ENCODE results near the gene PTPRZ1. TPM values are rescaled to one million over a fixed set of nuclear protein-coding genes. Genes with fewer than 3 reads are reported as not detected.

Gene PTPRZ1
- total RNA-seq, 1 donor from 2014 or later = 8.1 TPM

- Histone ChIP-seq H3K9me3 (no peaks in the 10 kb centered on the region), H3K36me3 (no peaks in the 10 kb centered on the region), H3K27me3 (no peaks in the 10 kb centered on the region), H3K4me1 (no peaks in the 10 kb centered on the region), H3K4me3 (no peak overlapping the region), H3K27ac (no peak overlapping the region)
- TF ChIP-seq POLR2A (IDR thresholded peaks at IDR 0.05) (no peak), POLR2AphosphoS5 (IDR thresholded peaks at IDR 0.05; ENCODE audit: insufficient read depth in 1 of 2, low read depth in 1 of 2) (no peak)
- no peak for DNase-seq (ENCODE audit: extremely low spot score in 2 of 2)
- intact Hi-C loops (cut with DNase I) = no loop called here
These were observed 35.1 kb downstream of the PTPRZ1 start for GRCh38 chr7:121908042-121908441.

GRCh38 chr7:121909716-121910345 is 36.9 kb downstream of the PTPRZ1 start:
- intact Hi-C loops (cut with DNase I) = no loop called here
- Histone ChIP-seq H3K9me3 (no peaks in the 10 kb centered on the region), H3K4me1 (no peaks in the 10 kb centered on the region), H3K4me3 (no peak overlapping the region), H3K27me3 (no peaks in the 10 kb centered on the region), H3K27ac (no peak overlapping the region), H3K36me3 (no peaks in the 10 kb centered on the region)
- TF ChIP-seq POLR2AphosphoS5 (IDR thresholded peaks at IDR 0.05; ENCODE audit: insufficient read depth in 1 of 2, low read depth in 1 of 2) (no peak), POLR2A (IDR thresholded peaks at IDR 0.05) (no peak), CTCF (IDR thresholded peaks at IDR 0.05) (no peak)
- no peak for DNase-seq (ENCODE audit: extremely low spot score in 2 of 2)

GRCh38 chr7:121913947-121914675 is 41.1 kb downstream of the PTPRZ1 start:
- H3K4me3 ChIP-seq = no peak overlapping the region
- no peaks in the 10 kb centered on the region for H3K9me3 ChIP-seq
- H3K27me3 ChIP-seq = no peaks in the 10 kb centered on the region
- TF ChIP-seq POLR2AphosphoS5 (IDR thresholded peaks at IDR 0.05; ENCODE audit: insufficient read depth in 1 of 2, low read depth in 1 of 2) (no peak), CTCF (IDR thresholded peaks at IDR 0.05) (no peak)
- intact Hi-C loops (cut with DNase I) = no loop called here
- no peaks in the 10 kb centered on the region for H3K36me3 ChIP-seq
- DNase-seq (ENCODE audit: extremely low spot score in 2 of 2) = no peak
- H3K27ac ChIP-seq = no peak overlapping the region
- H3K4me1 ChIP-seq = no peaks in the 10 kb centered on the region

GRCh38 chr7:121914676-121915279 is 41.8 kb downstream of the PTPRZ1 start:
- H3K4me3 ChIP-seq = no peak overlapping the region
- no peaks in the 10 kb centered on the region for H3K27me3 ChIP-seq
- H3K27ac ChIP-seq = no peak overlapping the region
- TF ChIP-seq CTCF (IDR thresholded peaks at IDR 0.05) (no peak), POLR2A (IDR thresholded peaks at IDR 0.05) (no peak)
- no peaks in the 10 kb centered on the region for H3K9me3 ChIP-seq
- intact Hi-C loops (cut with DNase I) = no loop called here
- H3K4me1 ChIP-seq = no peaks in the 10 kb centered on the region
- DNase-seq (ENCODE audit: extremely low spot score in 2 of 2) = no peak
- no peaks in the 10 kb centered on the region for H3K36me3 ChIP-seq

DNA sequence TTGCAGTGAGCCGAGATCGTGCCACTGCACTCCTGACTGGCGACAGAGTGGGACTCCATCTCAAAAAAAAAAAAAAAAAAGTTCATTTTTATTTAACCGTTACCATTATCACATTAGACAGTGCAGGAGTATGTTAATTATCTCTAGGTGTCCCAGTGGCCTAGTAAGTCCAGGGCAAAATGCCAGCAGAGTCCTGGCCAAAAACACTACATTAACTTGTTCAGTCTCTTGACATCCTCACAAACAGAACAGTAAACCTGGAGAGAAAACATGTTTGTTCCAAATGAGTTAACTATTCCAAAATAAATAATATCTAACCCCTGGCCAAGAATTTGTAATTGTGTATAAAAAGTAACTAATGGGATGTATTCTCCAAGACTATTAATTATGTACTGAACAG is 43.2 kb downstream of the PTPRZ1 start:
- intact Hi-C loops (cut with DNase I) = no loop called here
- H3K27ac ChIP-seq = no peak overlapping the region
- DNase-seq (ENCODE audit: extremely low spot score in 2 of 2) = no peak
- H3K27me3 ChIP-seq = no peaks in the 10 kb centered on the region
- no peaks in the 10 kb centered on the region for H3K36me3 ChIP-seq
- TF ChIP-seq CTCF (IDR thresholded peaks at IDR 0.05) (no peak), POLR2A (IDR thresholded peaks at IDR 0.05) (no peak), POLR2AphosphoS5 (IDR thresholded peaks at IDR 0.05; ENCODE audit: insufficient read depth in 1 of 2, low read depth in 1 of 2) (no peak)
- no peaks in the 10 kb centered on the region for H3K4me1 ChIP-seq
- no peak overlapping the region for H3K4me3 ChIP-seq
- no peaks in the 10 kb centered on the region for H3K9me3 ChIP-seq

Measured in vagina (tissue), 2 donors.